Activated gamma-delta T cell treated with anti-CD3 and anti-CD28 coated beads, Interleukin-2, amount 50 U/mL, for 16 hours (primary cell): ENCODE measurements around the gene SEMA4D.

Experiments used
- DNase-seq: peaks from one replicate; pipeline ENCODE4 v3.0.0-alpha.2; 2020; ENCODE audit warnings: low read depth

Gene SEMA4D

GRCh38 chr9:89428901-89429890 lies 68.7 kb downstream of the SEMA4D start:
- peak; percentile 48 for DNase-seq

DNA sequence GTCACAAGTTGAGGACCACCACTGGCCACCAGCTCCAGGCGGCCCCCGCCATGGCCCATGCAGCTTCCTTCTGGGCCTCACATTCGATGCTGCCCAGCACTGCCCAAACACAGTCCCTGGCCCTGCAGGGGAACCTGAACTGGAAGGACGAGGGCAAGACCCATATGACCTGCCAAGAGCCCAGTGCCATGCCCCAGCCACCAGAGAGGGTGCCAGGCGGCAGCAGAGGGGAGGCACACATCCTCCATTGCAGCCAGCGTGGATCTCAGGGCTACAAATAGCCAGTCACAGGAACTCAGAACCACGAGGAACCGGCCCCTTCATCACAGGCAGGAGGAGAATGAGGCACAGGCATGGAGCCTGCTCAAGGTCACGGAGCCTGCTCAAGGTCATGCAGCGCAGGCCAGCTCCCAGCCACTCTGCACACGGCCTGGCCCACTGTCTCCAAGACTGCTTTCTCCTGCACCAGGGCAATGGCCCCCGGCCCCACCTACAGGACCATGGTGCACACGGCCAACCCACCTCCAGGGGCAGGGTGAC lies 69.6 kb downstream of the SEMA4D start:
- DNase-seq, result no peak

DNA sequence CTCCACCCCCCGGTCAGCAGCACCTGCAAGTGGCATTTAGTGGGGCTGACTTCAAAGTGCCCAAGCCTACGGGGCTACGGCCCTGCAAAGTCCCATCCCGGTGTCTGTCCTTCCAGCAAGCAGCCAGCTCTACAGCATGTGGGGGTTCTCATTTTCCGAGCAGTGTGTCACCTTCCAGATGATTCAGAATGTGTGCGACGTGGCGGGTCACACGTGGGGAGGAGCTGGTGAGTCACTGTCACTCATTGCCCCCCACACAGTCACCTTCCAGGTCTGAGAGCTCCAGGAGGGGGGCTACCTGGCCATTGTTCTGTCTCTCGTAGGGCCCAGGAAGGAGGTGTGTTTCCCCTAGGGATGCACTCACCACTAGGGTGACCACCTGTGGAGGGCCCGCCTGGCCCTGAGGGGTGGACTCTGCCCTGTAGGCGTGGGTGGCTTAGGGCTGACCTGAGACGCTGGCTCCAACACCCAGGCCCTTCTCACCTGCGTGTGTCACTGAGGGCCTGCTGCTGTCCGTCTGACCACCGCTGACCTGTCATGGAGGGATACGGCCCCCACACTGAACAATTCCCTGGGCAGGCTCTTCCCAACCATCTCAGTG lies 70.2 kb downstream of the SEMA4D start:
- peak; percentile 77 for DNase-seq

GRCh38 chr9:89426384-89426961 lies 71.4 kb downstream of the SEMA4D start:
- DNase-seq, result peak; percentile 34

DNA sequence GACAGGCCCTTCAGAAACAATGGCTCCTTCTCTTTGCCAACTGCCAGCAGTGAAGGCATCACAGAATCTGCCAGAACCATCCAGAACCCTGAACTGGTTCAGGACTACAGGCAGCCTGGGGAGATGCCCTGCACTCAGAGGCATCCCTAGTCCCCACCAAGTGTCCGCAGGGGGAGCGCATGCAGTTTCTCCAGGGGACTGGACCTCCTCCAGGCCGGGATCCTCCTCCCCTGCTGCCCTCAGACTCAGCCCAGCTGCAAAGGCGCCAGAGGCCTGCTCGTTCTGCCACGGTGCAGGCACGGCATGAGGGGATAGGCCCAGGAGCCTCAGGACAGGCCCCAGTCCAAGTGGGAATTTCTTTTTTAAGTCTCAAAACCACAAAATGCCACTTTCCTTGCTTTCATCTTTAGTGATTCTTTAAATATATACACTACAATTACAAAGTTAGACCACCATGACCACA lies 72.0 kb downstream of the SEMA4D start:
- no peak for DNase-seq

GRCh38 chr9:89425024-89425805 lies 72.7 kb downstream of the SEMA4D start:
- DNase-seq, result no peak

- DNase-seq, result peak; percentile 44
These were observed 75.5 kb downstream of the SEMA4D start for GRCh38 chr9:89422151-89422975.

- peak; percentile 35 for DNase-seq
These were observed 76.3 kb downstream of the SEMA4D start for GRCh38 chr9:89421595-89421994.

DNA sequence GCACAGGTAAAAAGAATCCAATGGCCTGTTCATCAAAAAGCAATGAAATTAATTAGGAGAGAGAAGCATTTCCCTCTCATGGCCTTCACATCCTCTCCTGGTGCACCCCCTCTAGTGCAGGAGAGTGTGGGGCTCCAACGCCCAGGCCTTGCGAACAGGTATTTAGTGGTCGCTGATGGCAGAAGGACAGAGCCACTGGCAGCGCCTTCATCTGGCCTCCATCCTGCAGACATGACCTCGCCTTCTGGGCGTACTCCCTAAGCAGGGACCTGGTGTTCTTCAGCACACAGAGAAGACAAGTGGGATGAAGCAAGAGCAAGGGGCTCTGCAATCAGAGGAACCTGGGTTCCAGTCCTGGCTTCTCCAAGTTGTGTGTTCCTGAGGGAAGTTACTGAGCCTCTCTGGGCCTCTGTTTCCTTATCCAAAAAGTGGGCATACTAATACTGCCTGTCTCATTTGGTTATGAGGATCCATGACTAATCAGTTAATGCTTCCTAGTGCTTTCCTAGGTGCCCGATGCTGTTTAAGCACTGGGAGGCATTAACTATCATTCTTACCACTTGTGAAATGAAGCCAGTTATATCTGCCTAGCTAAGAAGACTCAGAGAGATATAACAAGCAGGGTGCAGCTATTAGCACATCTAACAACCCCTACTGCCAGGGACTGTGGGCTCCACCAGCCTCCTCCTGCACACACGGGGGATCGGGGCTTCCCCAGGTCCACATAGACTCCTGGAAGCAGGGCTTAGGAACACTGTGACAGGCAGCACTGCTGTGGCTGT lies 77.3 kb downstream of the SEMA4D start:
- no peak for DNase-seq

- DNase-seq, result no peak
These were observed 77.9 kb downstream of the SEMA4D start for GRCh38 chr9:89419978-89420394.

GRCh38 chr9:89418882-89419640 lies 78.9 kb downstream of the SEMA4D start:
- DNase-seq, result peak; percentile 70

GRCh38 chr9:89418474-89418845 lies 79.5 kb downstream of the SEMA4D start:
- DNase-seq, result no peak

GRCh38 chr9:89417832-89418473 lies 80.0 kb downstream of the SEMA4D start:
- no peak for DNase-seq

DNA sequence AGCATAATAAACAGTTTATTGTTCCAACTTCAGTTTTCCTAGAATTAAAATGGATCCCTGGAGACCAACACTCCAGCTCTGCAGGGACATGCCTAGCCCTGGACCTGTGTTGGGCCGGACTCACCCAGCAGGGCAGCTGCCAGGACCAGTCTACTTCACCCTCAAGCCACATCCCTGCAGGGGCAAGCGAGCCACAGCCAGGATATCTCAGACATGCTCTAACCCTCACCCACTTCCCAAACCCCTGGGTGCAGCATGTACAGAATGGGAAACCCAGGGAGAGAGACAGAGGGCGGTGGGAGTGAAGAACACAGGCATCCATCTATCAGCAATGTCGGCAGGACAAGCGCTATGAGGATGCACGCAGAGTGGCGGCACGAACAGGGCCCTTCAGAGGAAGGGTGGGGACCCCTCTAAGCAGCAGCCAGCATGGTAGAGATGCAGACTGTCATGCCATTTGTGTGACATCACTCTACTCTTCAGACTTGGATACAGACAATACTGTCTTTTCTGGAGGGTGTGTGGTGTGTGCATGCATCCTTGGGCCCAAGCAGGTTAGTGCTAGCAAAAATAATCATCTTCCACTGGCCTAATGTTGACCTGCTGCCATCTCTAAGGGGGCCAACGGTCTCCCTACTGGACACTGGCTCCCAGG lies 83.1 kb downstream of the SEMA4D start:
- DNase-seq, result no peak

GRCh38 chr9:89413963-89414638 lies 83.8 kb downstream of the SEMA4D start:
- DNase-seq, result no peak

- no peak for DNase-seq
These were observed 85.0 kb downstream of the SEMA4D start for GRCh38 chr9:89412951-89413350.

GRCh38 chr9:89412541-89412940 lies 85.4 kb downstream of the SEMA4D start:
- no peak for DNase-seq

DNA sequence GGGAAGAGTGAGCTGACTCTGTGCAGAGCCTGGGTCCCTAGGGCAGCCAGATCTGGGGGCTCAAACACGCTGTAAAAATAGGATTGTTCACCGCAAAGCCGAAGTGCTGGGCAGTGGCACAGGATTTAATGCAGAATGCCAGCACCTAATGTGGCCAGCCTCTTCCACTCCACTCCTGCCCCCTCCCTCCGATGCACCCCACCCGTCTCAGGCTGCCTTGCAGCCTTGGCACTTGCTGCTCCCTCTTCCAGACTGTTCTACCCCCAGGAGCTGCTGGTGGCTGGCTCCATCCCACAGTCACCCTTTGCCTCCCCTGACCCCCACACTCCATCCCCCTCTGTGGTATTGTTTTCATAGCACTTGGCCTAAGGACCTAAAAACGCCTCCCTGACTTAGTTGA lies 86.2 kb downstream of the SEMA4D start:
- no peak for DNase-seq
